HG03139 (cell line): ENCODE measurements around the gene PTMA.
"Not testable (repeated sequence)": the region's sequence is repeated elsewhere in the genome, so short reads cannot be mapped to it uniquely, and the experiment has no call there.

Source experiments
- ATAC-seq: cut with Tn5 transposase; IDR thresholded peaks from one replicate; pipeline ENCODE4 v1.9.1; 2021; ENCODE audit not compliant: unreplicated experiment

Gene PTMA, protein sequence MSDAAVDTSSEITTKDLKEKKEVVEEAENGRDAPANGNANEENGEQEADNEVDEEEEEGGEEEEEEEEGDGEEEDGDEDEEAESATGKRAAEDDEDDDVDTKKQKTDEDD

DNA sequence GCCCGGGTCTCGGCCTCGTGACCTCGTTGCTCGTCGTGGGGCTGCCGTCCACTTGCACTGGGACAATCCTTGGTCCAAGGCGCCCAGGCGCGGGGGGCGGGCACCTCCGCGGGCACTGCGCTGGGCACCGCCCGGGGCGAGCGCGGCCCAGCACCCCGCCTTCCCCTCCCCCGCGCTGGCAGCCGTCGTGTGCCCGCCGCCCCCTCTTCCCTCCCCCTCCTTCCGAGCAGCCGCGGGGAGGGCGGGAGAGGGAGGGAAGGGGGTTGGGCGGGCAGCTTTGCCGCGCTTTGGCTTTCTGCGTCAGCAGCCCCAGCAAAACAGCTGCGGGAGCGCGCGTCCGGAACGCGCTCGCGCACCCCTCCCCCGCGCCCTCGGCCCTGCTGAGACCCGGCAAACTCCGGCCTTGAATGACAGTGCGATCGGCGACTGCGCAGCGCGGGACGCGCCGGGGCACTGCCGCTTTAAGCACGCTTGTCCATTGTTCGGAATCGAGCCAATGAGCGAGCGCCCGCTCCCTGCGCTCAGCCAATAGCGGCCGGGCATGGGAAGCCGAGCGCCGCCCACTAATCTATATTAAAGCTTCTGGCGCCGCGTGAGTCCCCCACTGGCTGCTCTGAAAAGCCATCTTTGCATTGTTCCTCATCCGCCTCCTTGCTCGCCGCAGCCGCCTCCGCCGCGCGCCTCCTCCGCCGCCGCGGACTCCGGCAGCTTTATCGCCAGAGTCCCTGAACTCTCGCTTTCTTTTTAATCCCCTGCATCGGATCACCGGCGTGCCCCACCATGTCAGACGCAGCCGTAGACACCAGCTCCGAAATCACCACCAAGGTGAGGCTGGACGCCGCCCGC is at the start of gene PTMA:
Gene PTMA (plus strand): TSS at position 599 of the 846 bp plus-strand sequence. CDS start 182 bp downstream, at position 781.
- peak; percentile 51 for ATAC-seq

DNA sequence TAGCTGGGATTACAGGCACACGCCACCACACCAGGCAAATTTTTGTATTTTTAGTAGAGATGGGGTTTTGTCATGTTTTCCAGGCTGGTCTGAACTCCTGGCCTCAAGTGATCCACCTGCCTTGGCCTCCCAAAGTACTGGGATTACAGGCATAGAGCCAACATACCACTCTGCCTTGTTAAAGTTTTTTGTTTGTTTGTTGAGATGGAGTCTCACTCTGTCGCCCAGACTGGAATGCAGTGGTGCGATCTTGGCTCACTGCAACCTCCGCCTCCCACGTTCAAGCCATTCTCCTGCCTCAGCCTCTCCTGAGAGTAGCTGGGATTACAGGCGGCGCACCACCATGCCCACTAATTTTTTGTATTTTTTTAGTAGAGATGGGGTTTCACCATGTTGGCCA is 48.3 kb upstream of the PTMA start:
- ATAC-seq = not testable (repeated sequence)

DNA sequence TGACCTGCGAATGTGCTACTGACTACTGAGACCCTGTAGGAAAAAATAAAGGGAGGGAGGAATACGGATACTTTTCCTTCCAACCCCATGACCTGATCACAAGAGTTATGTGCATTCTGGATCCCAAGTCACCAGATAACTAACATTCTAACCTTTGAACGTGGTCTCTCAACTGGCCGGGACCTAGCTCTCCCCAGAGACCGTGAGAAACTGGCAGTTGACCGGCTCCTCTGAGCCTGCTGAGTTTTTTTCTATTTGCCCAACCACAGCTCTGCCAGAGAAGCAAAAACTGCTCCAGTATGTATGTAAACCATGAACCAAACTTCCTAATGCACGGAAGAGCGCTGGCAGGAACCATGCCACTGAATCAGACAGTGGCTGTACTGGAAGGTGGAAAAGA is 47.5 kb upstream of the PTMA start:
- no peak for ATAC-seq

GRCh38 chr2:231661422-231662027 is 46.8 kb upstream of the PTMA start:
- no peak for ATAC-seq

GRCh38 chr2:231662028-231662810 is 46.1 kb upstream of the PTMA start:
- ATAC-seq = peak; percentile 49

DNA sequence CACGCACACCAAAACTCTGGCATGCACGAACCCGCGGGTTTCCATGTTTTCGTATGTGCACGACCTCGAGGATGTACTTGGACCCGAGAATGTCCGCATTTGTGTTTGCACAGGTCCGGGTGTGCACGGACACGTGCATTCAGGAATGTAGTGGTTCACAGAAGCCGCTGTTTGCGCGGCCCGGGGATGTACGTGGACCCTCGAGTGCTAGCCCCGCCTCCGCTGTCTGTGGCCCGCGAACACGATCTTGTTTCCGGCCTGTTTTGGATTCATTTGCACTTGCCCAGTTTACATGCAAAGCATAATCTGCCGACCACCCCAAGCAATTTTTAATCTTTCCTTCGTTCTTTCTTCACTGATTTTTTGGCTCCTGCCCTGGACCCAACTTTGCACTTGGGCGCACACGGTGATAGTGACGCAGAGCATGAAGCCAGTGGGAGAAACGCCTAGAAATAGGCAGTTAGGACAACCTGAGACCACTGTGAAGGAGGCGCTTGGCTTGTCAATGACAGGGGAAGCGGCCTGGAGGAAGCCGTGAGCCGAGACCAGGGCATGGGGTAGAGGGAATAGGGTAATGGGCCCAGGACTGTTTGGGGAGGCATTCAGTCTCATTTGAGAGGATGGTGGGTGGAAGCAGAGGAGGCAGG is 45.4 kb upstream of the PTMA start:
- no peak for ATAC-seq

DNA sequence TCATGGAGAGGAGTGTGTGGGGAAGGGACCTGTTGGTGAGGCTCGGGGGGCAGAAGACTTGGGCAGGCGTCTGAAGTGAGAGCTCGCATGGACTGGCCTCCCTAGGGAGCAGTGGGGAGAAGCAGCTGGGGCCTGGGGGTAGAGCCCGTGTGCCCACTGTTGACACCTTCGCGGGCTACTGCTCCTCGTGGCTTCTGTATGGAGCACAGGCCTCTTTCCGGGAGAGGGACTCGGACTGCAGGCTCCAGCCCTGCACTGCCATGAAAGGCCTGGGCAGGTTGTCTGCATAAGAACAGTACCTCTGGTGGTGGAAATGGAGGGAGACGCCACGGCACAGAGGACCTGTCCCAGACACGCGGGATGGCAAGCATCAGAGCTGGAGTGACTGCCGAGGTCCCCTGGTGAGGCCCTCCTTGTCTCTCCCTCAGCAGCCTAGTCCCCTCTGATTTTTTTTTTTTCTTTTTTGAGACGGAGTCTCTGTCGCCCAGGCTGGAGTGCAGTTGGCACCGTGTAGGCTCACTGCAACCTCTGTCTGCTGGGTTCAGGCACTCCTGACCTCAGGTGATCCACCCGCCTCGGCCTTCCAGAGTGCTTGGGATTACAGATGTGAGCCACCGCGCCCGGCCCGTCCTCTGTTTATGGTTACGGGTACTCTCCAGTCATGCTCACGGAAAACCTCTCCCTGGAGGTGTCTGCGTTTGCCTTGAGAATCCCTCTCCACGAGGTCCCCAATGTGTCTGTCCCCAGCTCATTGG is 44.7 kb upstream of the PTMA start:
- no peak for ATAC-seq

DNA sequence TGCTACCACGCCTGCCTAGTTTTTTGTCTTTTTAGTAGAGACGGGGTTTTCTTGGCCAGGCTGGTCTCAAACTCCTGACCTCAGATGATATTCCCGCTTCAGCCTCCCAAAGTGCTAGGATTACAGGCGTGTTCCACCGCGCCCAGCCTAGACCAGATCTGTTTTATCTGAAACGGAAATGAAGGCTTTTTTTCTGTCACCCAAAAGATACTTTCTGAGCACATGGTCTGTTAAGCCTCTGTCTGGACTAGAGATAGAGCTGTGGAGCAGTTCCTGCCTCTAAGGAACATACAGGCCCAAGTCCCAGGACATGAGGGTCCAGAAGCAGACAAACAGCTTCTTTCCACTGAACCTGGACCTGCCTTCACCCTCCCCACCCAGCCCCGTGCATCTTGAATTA is 43.6 kb upstream of the PTMA start:
- no peak for ATAC-seq

GRCh38 chr2:231665245-231666170 is 42.8 kb upstream of the PTMA start:
- ATAC-seq = no peak

DNA sequence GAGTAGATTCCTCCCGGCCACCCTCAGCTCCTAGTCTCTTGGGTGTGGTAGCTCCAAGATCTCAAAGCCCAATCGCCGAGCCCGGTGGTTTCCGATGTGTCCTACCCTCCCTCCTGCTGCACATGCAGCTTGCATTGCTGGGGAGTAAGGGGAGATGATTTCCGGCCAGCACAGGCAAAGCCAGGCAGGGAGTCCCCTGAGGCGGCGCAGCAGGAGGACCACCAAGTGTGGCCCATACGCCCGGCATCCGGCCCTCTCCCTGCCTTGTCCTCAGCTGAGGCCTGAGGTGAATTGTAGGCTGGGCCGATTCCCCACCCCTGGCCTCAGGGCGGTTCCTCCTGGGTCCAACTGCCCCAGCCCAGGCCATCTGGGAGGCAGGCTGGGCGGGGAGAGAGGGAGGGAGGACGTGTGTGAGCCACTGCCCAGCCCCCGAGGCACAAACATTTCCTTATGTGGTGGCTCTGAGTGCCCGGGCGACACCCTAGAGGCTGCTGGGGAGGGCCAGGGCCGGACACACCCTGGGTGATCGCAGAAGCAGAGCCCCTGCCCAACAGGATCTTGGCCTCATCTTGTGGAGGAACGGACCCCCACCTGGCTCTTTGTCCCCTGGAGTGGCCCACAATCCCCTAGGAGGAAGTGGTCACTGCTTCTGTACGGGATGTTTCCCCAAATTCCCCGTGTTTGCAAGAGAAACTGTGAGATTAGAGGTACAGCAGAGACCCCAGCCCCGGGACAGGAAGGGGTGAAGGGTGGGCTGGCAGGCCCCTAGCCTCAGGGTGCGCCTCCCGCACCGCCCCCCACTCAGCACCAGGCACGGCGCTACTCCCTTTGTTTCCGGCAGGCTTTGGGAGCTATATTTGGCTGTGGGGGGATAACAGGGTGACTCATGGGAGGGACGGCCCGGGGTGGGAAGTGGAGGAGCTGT is 41.9 kb upstream of the PTMA start:
- ATAC-seq = peak; percentile 42

DNA sequence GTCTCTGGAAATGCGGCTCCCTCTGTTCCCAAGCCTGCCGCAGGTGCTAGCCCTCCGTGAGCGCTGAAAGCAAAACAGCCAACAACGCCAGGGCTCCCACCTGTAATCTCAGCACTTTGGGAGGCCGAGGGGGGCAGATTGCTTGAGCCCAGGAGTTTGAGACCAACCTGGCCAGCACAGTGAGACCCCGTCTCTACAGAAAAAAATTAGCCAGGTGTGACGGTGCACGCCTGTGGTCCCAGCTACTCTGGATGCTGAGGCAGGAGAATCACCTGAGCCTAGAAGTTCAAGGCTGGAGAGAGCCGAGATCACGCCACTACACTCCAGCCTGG is 41.3 kb upstream of the PTMA start:
- ATAC-seq = no peak

GRCh38 chr2:231667496-231667895 is 40.8 kb upstream of the PTMA start:
- ATAC-seq = no peak

DNA sequence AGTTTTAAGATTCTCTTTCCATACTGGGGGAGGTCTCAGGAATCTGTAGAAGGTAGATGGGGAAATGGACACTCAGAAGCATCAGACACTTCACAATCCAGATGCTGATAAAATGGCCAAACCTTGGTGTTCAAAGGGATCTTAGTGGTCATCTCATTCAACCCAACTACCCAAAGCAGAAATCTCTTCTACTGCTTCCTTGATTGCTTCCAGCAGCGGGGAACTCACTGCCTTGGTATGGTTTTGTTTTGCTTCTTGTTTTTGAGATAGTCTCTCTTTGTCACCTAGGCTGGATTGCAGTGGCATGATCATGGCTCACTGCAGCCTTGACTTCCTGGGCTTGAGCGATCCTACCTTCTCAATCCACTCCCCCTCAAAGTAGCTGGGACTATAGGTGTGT is 39.3 kb upstream of the PTMA start:
- ATAC-seq = no peak

DNA sequence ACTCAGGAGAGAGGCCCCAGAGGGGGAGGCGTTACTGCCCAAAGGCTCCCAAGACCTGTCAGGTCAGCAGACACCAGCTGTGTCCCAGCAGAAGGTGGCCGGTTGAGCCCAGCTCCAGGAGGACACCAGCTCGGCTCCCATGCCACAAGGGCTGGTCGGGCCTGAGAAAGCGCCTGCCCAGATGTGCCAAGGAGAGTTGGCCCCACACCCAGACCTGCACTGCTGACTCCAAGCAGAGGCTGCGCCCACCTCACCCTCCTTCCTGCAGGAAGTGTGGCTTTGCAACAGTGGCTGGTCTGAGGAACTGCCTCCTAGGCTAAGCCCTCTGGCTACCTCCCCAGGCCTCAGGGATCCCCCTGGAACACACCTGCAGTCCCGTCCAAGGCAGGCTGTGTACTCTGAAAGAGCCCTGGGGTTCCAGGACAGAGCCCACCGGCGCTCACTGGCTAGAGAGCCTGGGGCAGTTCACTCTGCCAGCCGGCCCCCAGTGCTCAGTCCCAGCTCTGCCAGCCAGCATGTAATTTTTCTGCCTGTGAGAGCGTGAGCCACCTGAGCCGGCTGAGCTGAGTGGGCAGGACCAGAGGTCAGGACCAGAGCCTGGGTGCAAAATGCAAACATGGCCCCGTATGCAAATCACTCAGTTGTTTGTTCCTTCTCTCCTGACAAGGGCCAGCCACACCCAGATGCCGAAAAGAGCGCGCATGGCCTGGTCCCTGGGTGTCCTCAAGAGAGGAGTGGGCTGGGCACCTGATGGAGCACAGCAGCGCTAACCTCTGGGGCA is 36.9 kb upstream of the PTMA start:
- peak; percentile 35 for ATAC-seq

- peak; percentile 43 for ATAC-seq
Measured at GRCh38 chr2:231672617-231673347, 35.5 kb upstream of the PTMA start.

DNA sequence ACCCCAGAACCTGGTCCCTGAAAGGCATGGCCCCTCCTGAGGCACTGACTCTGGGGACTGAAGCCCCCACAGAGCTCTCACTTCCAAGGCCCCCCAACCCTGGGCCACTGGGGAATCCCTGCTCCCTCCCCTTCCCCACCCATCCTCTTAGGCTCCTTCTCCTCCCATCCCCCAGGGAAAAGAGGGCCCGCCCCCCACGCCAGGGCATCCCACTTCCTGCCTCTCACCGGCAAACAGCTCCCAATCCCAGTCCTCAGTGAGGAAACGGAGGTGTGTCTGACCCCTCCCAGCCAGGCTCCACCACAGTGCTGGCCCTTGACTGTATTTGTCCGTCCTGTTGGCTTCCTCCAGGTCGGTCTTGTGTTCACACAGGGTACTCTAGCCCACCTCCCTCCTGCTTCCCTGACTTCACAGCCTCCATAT is 35.0 kb upstream of the PTMA start:
- no peak for ATAC-seq
